ENCODE results near the gene LRRC31. TPM values are rescaled to one million over a fixed set of nuclear protein-coding genes. Genes with fewer than 3 reads are reported as not detected.

LRRC31 gene
- total and polyA plus RNA-seq, 2 of the 8 experiments (the other 6 are each of a cell fraction or from before 2014, with no cell fraction given), result not detected

GRCh38 chr3:169811631-169812331 lies 58.0 kb downstream of the LRRC31 start (continued):
- TF ChIP-seq JUN (IDR thresholded peaks at IDR 0.05; ENCODE audit: low read depth, low read length) (no peak), HDAC2 (IDR thresholded peaks at IDR 0.05; ENCODE audit: borderline replicate concordance in 1 of 2, low read depth in 2 of 2, low read length in 2 of 2) (no peak; a peak in 1 of 4 replicates), RAD21 (IDR thresholded peaks at IDR 0.05 in 1 of 2, conservative IDR thresholded peaks at IDR 0.05 in 1 of 2; ENCODE audit: low read depth in 2 of 2, low read length in 2 of 2) (no peak)
